Measurements from ENCODE around the gene SAFB. TPM values are rescaled to one million over a fixed set of nuclear protein-coding genes. Genes with fewer than 3 reads are reported as not detected.
"Not testable (repeated sequence)": the region's sequence is repeated elsewhere in the genome, so short reads cannot be mapped to it uniquely, and the experiment has no call there.

The SAFB gene
- total RNA-seq, 1 donor from 2014 or later, result 92.9 TPM

GRCh38 chr19:5684694-5685430 is 62.0 kb downstream of the SAFB start:
- DNase-seq (ENCODE audit: low spot score), result no peak

DNA sequence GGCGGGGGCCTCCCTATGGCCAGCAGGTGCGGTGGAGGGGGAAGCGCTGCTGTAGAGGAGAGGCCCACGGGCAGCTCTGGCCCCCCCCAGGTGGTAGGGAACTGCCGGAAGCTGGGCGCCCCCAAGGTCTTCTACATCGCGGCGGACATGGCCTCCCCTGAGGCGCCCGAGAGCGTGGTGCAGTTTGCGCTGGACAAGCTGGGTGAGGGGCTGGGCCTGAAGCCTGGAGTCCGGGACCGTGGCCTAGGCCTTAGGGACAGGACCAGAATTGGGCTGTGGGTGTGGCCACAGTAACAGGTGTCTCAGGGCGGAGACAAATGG is 63.4 kb downstream of the SAFB start:
- no peak for DNase-seq (ENCODE audit: low spot score)

DNA sequence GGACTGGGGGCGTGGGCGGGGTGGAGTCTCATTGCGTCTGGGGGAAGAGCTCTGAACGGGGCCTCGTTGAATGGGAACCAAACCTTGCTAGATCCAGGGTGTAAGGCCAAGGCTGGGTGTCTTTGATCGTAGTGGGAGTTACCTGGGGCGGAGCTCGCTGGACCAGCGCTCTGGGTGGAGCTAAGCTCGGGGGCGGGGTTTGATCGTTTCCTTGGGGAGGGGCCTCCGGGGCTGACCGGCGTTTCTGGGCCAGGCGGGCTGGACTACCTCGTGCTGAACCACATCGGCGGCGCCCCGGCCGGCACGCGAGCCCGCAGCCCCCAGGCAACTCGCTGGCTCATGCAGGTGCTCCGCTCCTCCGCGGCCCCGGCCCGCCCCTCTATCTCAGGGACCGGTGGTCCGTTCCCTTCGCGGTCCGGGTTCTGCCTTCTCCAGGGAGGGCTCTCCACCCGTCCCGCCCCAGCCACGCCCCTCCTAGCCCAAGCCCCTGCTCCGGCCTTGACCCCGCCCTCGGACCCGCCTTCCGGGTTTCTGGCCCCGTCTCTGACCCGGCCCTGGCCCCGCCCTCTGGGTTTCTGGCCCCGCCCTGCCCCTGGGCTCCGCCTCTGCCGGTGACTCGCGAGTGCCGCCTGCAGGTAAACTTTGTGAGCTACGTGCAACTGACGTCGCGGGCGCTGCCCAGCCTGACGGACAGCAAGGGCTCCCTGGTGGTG is 63.9 kb downstream of the SAFB start:
- peak; percentile 97 for DNase-seq (ENCODE audit: low spot score)

DNA sequence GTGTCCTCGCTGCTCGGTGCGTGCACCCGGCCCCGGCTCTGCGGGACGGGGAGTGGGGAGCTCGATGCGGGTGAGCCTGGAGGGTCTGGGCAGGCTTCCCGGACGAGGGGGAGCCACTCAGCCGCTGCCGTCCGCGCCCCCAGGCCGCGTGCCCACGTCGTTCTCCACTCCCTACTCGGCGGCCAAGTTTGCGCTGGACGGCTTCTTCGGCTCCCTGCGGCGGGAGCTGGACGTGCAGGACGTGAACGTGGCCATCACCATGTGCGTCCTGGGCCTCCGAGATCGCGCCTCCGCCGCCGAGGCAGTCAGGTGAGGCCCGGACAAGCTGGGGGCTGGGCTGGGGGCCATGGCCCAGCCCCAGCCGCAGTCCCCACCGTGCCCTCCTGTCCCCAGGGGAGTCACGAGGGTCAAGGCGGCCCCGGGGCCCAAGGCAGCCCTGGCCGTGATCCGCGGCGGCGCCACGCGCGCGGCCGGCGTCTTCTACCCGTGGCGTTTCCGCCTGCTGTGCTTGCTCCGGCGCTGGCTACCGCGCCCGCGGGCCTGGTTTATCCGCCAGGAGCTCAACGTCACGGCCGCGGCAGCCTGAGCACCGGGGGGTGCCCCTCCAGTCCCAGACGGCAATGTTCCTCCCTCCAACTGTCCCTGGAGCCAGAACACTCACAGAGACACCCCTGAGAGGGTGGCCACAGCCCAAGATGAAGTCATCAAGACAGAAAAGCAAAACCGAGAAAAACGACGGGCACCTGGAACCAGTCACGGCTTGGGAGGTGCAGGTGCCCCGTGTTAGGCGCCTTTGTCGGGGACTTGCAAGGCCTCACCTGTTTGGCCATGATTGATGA is 64.7 kb downstream of the SAFB start:
- no peak for DNase-seq (ENCODE audit: low spot score)

- DNase-seq (ENCODE audit: low spot score), result not testable (repeated sequence)
Measured at GRCh38 chr19:5688262-5688881, 65.5 kb downstream of the SAFB start.

- peak; percentile 99 for DNase-seq (ENCODE audit: low spot score)
Measured at GRCh38 chr19:5690125-5690954, 67.5 kb downstream of the SAFB start, which contains the start of gene RPL36. Gene RPL36, plus strand, starts transcription at chr19:5690295. Its CDS starts 213 bp downstream, at chr19:5690508.

DNA sequence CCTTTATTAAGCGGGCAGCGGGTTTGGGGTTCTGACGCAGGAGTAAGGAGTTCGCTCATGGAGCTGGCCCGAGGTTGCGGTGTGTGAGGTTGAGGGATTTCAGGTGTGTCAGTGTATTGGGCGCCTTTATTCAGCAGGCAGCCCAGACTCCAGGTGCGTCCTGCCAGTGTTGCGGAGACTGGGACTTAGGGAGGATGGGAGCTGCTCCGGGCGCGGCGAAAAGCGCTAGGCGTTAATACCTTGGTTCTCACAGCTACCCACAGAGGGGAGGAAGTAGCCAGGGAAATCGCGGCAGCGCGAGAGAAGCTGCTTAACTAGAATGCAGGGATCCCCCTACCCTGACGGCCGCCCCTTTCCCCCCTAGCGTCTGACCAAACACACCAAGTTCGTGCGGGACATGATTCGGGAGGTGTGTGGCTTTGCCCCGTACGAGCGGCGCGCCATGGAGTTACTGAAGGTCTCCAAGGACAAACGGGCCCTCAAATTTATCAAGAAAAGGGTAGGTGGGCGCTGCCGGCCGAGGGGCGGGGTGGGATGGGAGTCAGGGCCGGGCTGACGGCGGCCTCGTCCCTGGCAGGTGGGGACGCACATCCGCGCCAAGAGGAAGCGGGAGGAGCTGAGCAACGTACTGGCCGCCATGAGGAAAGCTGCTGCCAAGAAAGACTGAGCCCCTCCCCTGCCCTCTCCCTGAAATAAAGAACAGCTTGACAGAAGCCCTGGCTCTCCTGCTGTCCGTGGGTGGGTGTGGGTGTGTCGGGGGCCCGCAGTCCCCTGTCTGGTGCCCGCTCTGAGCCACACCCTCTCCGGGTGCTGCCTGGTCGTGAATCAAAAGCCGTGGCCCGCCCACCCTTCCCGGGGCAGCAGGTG is 68.3 kb downstream of the SAFB start:
- no peak for DNase-seq (ENCODE audit: low spot score)

- DNase-seq (ENCODE audit: low spot score), result no peak
Measured at GRCh38 chr19:5691822-5692722, 69.2 kb downstream of the SAFB start.

DNA sequence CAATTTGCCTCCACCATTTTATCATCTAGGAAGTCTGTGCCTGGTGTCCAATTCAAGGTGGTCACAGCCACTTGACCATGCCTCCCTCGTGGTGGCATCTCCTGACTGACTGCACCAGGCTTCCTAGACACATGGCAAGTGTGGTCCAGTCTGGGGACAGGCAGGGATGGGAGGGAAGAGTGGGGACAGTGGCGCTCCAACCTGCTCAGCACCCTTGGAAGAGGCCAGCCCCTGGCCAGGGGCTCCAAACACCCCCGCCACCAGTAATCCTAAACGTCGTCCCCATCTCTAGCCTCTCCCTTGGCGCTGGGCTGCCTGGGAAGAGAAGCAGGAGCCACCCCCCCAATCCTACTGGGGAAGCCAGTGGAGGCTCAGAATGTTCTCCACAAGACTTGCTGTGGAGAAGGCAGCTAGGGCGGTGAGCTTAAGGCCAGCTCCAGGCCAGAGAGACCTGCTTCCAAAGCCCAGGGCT is 69.9 kb downstream of the SAFB start:
- no peak for DNase-seq (ENCODE audit: low spot score)

GRCh38 chr19:5693195-5694166 is 70.6 kb downstream of the SAFB start:
- DNase-seq (ENCODE audit: low spot score), result no peak

GRCh38 chr19:5694167-5694955 is 71.5 kb downstream of the SAFB start:
- DNase-seq (ENCODE audit: low spot score), result no peak

- DNase-seq (ENCODE audit: low spot score), result no peak
Measured at GRCh38 chr19:5694956-5695648, 72.2 kb downstream of the SAFB start.

GRCh38 chr19:5695649-5696195 is 72.8 kb downstream of the SAFB start:
- no peak for DNase-seq (ENCODE audit: low spot score)

- no peak for DNase-seq (ENCODE audit: low spot score)
Measured at GRCh38 chr19:5696196-5697021, 73.5 kb downstream of the SAFB start.

Measured in mucosa of gallbladder (tissue), 1 donor.